OCI-LY7 (cell line): ENCODE data around the gene UNKL.

Source experiments
- EZH2phosphoT487 ChIP-seq: fragments of 200-600 bp; sonication (generic); IDR thresholded peaks from 2 replicates; pipeline ENCODE4 v1.6.1; 2018; ENCODE audit warnings: low read depth, borderline replicate concordance, mild to moderate bottlenecking, mixed run types, antibody characterized with exemption, low read length, moderate library complexity, mixed read lengths
- TF ChIP-seq, protein P1 (sequence below): fragments of 200-600 bp; sonication (generic); conservative IDR thresholded peaks from 2 replicates; pipeline ENCODE4 v1.5.1; 2014; ENCODE audit warnings: mild to moderate bottlenecking, antibody characterized with exemption, low read length, moderate library complexity, mixed read lengths

DNA sequence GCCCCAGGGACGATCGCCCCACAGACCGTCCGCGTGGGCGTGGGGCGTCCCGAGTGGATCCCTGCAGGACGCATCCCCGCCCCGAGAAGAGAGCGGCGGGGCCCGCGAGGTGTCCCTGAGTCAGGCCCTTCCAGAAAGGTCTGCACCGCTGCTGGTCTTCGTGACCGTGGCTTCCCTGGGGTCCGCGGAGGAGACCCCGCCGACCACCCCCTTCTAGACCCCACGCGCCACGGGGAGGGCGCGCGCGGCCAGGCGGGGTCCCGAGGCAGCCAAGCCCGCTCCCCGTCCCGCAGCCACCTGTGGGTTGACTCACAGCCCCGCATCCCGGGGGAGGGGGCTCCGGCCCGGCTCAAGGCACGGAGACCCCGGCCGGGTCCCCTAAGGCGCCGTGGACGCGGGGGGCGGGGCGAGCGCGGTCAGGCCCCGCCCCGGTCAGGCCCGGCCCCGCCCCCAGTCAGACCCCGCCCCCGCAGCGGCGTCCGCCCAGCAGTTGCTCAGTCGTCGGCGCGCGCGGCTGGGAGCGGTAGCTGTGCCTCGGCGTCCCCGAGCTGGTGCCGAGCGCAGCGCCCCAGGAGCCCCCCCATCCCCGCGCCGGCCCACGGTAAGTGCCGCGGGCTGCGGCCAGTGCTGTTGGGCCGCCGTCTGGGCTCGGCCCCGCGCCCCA lies 81.2 kb downstream of the UNKL start, which contains the start of gene BAIAP3:
- TF ChIP-seq, protein P1, sequence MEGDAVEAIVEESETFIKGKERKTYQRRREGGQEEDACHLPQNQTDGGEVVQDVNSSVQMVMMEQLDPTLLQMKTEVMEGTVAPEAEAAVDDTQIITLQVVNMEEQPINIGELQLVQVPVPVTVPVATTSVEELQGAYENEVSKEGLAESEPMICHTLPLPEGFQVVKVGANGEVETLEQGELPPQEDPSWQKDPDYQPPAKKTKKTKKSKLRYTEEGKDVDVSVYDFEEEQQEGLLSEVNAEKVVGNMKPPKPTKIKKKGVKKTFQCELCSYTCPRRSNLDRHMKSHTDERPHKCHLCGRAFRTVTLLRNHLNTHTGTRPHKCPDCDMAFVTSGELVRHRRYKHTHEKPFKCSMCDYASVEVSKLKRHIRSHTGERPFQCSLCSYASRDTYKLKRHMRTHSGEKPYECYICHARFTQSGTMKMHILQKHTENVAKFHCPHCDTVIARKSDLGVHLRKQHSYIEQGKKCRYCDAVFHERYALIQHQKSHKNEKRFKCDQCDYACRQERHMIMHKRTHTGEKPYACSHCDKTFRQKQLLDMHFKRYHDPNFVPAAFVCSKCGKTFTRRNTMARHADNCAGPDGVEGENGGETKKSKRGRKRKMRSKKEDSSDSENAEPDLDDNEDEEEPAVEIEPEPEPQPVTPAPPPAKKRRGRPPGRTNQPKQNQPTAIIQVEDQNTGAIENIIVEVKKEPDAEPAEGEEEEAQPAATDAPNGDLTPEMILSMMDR = no peak
- no peak for TF ChIP-seq EZH2phosphoT487
